ENCODE data around the gene CPT1B.
A peak's percentile ranks its signal among the peaks of the same experiment; 100 is the strongest.

CPT1B gene

DNA sequence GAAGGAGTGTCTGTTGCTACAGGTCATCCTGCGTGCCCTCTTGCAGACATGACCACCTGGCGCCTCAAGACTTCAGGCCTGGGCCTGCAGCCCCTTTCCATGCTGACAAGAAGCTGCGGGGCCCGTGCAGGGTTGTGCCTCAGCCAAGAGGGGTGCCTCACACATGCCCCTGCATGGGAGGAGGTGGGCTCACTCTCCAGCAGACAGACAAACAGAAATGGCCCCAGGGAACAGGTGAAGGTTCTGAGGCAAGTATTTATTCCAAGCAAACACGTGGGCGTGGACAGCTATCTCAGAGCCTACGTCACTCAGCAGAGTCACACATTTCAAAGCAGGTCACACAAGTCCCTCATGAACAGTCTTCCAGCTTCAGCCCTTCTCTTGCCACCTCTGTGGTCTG, 9.6 kb downstream of the CPT1B start:
- no peak for DNase-seq

DNA sequence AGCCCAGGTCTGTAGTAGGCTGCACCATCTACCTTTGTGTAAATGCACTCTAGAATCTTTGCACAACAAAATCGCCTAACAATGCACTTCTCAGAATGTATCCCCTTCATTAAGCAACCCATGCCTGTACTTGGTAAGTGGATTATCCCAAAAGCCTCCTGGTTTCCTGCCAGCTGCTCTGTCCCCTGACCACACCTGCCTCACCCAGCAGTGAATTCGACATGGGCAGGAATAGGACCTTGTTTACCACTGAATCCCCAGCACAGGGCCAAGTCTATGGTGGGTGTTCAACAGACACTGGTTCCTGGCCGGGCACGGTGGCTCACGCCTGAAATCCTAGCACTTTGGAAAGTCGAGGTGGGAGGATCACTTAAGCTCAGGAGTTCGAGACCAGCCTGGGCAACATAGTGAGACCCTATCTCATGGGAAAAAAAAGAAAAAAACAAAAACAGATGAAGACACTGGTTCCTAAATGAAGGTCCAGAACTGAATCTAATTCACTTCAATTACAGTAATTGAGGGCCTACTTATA, 10.4 kb downstream of the CPT1B start:
- no peak for DNase-seq

DNA sequence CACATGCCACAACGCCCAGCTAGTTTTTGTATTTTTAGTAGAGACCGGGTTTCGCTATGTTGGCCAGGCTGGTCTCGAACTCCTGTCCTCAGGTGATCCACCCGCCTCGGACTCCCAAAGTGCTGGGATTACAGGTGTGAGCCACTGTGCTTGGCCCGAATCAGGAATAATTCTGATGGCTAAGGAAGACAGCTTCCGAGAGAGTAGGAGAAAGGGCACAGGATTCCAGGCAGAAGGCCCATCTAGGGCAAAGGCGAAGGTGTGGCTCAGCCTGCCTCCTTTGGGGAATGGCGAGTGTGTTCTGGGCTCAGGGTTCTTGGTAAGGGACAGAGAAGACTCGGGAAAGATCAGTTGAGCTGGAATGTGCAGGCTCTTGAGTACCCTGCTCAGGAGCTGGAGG, 13.9 kb downstream of the CPT1B start:
- DNase-seq: no peak

DNA sequence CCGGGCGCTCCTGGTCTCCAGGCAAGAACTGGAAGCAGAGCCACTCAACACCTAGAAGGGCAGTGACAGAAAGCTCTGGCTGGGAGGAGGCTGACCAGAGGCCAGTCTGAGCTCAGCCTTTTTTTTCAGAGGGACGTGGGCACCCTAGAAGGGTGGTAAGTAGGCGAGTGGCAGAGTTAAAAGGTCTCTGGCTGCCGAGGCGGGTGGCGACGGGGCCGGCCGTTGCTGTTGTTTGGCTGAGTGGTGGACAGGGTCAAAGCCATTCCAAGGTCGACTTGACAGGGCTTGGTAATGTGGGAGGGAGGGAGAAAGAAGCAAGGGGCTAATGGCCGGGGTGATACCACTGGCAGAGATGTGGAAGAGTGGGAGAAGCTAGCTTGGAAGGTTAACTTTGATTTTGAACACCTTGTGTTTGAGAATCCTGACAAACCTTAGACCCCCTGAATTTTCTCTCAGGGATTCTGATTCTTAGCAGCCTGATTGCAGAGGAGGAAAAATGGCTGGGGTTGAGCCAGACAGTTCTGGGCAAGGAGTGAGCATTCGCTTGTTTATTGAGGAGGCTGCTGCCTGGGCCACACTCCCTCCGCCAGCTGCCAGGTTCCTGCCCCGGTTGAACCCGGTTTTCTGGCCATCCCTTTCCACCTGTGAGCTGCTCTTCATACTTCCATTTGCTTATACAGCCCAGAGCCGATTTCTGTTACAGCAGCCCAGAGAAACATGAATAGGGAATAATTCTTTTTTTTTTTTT, 14.6 kb downstream of the CPT1B start:
- no peak for DNase-seq

DNA sequence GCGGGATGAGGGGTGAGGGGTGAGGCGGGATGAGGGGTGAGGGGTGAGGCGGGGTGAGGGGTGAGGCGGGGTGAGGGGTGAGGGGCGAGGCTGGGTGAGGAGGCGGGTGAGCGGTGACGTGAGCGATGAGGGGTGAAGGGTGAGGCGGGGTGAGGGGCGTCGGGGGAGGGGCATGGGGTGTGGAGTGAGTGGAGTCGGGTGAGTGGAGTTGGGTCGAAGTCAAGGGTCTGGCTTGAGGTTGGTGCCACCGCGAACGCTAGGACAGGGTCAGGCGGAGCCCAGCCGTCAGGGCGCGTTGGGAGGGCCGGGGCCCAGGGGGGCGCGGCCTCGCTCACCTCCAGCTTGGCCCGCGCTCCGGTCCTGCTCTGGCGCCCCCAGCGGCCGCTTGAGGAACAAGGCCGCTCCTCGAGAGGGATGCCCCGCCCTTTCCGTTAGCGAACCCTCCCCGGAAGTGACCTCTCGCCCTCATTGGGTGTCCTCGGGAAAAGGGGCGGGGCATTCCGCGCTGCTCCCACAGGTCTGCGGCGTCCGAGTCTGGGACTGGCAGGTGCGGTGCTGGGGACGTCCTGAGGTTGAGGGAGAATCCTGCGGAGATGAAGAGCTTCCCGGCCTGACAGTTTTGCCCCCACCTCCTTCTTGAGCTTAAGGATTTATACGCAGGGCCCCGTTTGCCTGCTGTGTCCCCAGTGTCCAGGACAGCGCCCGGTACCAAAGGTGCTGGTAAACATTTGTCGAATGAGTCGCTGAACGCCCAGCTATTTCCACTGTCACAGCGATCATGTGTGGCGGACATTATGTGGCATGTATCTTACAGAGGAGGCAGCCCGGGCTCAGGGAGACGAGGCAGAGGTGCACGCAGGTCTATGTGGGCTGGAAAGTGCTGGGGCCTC, 15.5 kb downstream of the CPT1B start, which contains the start of gene SYCE3:
TSS of gene SYCE3 (minus strand) at position 397 of the 890 bp plus-strand sequence. CDS start 6,514 bp downstream, outside the sequence.
- peak; percentile 77 for DNase-seq

DNA sequence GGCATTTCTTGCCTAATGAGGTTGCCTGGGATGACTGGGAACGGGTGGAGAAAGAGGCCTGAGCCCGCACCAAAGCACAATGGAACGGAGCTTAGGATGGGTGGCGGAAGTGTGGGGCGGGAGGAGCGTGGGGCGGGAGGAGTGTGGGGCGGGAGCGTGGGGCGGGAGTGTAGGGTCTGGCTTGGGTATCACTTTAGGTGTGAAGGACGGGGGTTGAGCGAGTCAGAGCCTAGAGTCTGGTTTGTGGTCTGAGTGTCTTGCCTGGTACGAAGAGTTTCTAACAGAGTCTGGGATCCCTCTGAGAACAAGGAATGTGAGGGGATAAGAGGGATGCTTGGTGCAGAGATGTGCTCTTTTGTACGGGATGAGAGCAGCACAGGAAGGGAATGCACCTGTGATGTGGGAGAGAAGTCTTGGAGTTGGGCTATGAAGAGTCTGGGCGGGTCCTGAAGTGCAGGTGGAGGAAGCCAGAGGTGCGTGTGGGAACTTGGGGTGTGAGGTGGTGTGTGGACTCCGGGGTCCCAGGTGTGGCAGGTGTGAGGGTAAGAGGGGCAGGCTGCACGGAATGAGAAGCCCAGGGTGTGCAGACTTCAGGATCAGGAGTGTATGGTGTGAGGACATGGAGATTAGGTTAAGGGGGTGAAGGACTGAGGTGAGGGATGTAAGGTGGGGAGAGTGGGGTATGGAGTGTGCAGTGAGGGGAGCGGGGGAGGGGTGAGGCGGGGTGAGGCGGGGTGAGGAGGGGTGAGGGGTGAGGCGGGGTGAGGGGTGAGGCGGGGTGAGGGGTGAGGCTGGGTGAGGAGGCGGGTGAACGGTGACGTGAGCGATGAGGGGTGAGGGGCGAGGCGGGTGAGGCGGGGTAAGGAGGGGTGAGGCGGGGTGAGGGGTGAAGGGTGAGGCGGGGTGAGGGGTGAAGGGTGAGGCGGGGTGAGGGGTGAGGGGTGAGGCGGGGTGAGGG, 16.5 kb downstream of the CPT1B start:
- no peak for DNase-seq

DNA sequence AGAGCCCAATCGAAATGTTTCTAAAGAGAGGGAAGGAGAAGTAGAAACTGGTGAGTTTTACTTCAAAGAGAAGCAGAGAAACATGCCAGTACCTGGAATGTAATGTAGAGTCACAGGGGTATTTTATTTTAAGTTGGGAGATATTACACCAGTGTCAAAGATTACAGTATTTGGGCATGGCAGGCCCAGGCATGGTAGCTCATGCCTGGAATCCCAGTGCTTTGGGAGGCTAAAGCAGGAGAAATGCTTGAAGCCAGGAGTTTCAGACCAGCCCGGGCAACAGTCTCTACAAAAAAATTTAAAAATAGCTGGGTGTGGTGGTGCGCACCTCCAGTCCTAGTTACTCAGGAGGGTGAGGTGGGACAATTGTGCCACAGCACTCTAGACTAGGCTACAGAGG, 18.2 kb downstream of the CPT1B start:
- DNase-seq: no peak

DNA sequence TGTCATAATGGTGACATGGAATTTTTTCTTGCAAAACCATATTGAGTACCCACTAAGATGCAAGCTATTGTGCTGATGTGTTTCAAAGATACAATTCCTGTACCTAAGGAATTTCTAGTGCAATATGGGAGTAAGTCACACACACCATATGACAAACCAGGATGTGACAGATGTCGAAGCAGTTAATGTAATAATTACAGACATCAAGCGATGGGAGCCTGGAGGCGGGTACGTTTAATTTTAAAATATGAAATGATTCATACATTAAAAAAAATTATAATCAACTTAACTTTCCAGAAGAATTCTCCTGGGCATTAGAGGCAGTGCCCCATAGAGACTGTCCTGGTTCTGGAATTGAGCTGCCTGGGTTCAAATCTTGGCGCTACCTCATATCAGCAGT, 21.5 kb downstream of the CPT1B start:
- DNase-seq: no peak

DNA sequence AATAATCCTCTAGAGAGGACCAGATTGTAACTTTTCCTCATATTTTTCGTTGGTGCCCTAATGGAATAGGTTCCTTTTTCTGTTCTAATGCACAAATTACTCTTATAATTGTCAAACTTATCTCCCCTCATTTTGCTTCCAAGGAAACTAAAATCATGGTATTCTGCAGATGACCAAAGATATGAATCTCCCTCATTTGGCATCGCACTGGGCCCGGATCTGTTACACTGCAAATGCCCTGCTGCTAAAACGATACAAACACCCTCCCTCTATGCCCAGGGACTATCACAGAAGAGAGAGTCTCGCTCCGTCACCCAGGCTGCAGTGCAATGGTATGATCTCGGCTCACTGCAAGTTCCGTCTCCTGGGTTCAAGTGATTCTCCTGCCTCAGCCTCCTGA, 24.9 kb downstream of the CPT1B start:
- DNase-seq: no peak

DNA sequence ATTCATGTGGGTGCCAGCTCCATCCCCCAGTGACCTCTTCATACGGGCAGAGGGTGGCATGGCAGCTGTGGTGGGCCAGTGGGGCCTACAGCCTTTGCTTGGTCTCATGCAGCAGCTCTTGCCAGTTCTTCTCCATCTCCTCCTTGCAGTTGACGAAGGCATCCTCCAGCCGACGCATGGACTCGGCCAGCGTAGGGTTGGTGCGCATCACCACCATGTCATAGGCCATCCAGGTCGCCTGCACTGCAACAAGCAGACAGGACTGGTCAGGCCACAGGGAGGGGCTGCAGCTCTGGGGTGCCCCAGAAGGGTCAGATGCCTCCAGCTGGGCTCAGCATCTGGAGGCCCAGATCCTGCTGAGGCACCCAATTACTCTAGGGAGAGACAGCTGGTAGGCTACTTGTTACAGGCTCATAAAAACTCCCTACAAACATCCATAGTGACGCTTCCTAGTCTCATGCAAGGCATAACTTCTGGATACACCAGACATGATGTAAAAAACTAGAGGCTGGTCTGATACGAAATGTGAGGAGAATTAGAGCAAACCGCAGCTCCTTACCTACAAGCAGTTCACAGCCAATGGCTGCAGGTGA, 27.0 kb downstream of the CPT1B start:
- no peak for DNase-seq

DNA sequence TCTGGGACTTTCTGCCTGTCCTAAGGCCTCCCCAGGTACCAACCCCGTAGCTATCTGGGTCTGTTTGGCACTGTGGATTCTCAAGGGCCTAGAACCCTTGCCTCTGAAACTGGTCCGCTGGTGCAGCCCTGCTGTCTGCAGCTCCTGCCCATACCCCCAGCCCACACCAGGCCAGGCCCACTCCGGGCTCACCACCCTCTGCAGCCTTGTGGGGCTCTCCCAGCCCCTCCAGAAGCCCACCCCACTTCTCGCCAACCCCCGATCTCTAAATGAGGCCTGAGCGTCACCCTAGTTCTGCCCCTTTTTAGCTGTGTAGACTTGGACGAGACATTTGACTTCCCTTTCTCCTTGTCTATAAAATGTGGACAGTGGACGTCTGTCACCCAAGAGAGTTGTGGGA, 27.8 kb downstream of the CPT1B start:
- no peak for DNase-seq

DNA sequence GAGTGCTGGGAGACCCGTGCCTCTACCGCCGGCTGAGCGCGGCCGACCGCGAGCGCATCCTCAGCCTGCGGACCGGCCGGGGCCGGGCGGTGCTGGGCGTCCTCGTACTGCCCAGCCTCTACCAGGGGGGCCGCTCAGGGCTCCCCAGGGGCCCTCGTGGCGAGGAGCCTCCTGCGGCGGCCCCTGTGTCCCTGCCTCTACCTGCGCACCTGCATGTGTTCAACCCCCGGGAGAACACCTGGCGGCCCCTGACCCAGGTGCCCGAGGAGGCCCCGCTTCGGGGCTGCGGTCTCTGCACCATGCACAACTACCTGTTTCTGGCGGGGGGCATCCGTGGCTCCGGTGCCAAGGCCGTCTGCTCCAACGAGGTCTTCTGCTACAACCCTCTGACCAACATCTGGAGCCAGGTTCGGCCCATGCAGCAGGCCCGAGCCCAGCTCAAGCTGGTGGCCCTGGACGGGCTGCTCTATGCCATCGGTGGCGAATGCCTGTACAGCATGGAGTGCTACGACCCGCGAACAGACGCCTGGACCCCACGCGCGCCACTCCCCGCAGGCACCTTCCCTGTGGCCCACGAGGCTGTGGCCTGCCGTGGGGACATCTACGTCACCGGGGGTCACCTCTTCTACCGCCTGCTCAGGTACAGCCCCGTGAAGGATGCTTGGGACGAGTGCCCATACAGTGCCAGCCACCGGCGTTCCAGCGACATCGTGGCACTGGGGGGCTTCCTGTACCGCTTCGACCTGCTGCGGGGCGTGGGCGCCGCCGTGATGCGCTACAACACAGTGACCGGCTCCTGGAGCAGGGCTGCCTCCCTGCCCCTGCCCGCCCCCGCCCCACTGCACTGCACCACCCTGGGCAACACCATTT, 29.1 kb downstream of the CPT1B start:
- no peak for DNase-seq

DNA sequence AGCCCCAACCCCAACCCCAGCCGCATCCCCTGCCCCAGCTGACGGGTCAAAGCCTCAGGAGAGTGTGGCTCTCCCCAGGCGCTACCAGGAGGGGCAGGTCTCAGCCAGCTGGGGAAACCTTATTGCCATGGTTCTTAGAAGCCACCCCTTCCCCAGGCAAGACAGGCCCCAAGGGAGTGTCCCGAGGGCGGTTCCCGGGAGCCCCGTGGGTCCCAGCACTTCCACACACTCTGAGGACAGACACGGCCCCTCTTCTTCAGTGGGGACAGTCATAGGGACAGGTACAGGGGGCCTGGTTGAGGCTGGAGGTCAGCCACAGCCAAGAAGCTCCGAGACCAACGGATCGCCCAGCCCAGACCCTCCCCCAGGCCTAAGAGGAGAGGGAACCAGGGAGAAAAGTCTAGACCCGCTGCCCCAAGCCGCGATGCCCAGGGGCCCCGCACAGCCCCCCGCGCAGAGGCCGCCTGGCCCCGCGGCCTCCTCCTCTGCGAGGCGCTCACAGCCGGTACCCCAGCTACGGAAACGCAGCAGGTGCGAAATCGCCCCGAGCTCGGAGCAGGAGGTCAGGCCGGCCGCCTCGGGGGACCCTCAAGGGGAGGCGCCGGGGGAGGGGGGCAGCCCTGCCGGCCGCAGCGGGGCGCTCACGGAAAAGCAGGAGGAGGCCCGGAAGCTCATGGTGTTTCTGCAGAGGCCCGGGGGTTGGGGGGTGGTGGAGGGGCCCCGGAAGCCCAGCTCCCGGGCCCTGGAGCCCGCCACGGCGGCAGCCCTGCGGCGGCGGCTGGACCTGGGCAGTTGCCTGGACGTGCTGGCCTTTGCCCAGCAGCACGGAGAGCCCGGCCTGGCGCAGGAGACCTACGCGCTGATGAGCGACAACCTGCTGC, 29.9 kb downstream of the CPT1B start:
- DNase-seq: no peak

DNA sequence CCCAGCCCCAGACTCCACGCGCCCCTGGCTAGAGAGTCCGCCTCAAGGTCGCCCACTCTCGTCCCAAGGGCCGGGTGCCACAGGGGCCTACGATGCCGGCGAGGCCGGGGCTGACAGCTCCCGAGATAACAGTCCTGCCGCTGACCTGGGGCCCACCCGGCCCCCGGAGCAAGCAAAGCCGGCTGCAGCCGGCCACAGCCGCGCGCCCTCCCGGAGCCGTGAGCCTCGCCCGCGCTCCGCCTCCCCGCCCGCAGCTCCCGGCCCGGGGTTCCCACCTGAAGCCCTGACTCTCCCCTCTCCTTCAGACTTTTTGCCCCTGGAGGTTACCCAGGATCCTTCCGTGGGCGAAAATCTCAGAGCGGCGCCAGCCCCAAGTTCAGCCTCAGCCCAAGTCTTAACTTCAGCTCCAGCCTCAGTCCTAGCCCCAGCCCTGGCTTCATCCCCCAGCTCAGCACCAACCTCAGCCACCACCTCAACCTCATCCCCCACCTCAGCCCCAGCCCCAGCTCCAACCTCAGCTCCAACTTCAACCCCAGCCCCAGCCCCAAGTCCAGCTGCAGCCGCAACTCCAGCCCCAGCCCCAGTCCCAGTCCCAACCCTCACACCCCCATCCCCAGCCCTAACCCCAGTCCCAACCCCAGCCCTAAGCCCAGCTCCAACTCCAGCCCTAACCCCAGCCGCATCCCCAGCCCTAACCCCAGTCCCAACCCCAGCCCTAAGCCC, 30.8 kb downstream of the CPT1B start:
- no peak for DNase-seq

DNA sequence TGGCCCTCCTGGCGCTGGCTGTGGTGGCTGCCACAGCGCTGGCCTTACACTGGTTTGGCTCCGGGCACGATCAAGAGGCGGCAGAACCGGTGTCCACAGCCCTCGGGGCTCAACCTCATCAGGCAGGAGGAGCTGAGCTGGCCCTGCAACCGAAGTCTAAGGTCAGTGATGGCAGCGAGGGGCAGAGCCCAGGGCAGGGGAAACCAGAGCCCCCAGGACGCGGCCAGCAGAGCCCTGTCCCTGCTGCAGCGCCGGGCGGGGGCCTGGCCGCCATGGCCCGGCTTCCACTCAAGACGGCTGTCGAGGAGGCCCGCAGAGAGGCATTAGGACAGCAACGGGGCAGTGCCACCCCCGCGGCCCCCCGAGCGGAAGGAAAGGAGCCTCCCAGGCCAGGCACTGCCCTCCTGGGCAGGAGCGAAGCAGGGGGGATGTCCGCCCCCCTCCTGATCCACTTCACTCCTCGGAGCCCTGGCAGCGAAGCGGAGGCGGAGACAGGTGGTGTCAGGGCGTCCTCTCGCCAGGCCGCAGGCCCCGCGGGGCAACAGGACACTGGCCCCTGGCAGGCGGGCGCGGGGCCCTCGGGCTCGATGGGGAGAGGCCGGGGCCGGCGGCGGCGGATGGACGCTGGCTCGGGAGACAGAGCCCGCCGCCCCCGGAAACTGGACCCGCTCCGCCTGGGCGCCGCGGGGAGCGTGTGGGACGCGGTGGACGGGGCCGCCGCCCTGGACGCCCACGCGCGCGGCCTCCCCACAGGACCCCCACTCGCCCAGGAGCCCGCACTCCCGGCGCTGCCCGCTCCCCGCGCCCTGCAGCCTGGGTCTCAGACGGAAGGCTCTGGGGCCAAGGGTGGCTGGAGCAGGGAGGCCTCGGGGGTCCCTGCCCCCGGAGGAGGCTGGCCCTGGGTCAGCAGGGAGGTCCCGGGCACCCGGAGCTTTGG, 31.6 kb downstream of the CPT1B start:
- DNase-seq: no peak

DNA sequence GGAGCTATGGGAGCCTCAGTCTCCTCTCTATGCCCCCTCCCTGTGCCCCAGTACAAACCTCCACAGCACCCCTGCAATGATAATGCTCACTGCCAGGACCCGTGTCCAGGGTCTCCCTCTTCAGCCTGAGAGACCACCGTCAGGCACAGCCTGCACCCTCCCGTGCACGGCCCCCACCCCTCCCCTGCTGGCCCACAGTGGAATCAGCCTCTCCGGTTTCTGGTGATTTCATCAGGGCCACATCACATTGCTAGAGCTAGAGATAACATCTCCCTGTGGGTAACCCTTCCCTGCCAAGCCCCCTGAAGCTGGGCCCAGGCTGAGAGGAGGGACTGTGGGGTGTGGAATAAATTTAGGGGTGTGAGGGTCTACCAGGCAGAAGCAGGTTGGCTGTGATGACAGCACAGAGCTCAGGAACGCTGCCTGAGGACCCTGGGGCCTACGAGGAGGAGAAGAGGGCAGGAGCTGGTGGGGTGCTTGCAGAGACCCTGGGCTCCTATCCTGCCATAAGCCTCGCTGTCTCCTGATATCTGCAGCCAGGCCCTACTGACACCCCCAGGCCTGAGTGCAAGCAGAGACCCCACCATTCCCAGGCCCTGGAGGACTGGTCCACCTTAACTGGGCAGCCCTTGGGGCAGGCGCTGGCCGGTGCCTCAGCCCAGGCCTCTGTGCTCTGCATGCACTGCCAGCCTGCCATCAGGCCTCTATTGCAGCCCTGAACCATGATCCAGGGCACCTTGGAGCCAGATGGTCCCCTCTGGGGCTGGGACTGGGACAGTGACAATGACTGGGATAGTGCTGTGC, 32.5 kb downstream of the CPT1B start, which contains the start of gene KLHDC7B:
TSS of gene KLHDC7B (plus strand) at position 378 of the 804 bp plus-strand sequence. CDS start at position 723, 345 bp downstream.
- DNase-seq: no peak

DNA sequence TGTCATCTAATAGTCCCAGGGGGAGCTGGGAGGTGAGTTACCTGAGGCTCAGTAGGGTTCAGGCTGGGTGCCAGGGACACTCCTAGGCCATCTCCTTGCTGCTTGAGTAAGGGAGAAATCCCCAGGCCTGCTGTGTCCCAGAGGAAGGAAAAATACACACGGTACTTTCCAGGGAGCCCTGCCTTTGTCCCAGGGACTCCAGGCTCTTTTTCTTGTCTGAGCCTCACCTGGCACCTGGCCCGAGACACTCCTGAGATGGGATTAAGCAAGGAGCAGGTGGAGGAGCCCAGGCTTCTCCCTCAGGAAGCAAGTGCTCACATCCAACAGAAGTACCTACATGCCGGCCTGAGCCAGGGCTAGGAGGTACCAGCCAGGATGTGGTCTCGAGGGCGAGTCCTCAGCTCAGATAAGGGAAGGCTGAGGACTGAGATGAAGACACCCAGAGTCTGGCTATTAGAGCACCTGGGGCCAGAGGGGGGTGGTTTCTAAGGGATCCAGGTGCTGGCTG, 33.4 kb downstream of the CPT1B start:
- no peak for DNase-seq

All from NCI-H1436 treated with DMSO at 0.1 percent for 48 hours (cell line).